Stimulated activated naive CD8-positive, alpha-beta T cell treated with anti-CD3 and anti-CD28 coated beads, Interleukin-15, Interleukin-2, amounts not matched to agents 100 U/mL and 50 U/mL, for 24 hours (primary cell): ENCODE results near the gene ZNF84.

Experiments
- ATAC-seq: fragments of 150-1000 bp; cut with Tn5 transposase; one replicate; pipeline ENCODE4 v1.10.0; 2021
- DNase-seq: peaks from one replicate; pipeline ENCODE4 v3.0.0; 2021

Gene ZNF84

GRCh38 chr12:133037207-133038005, at the start of gene ZNF84:
Gene ZNF84 (plus strand): TSS chr12:133037509. CDS start chr12:133041468, 3,959 bp downstream.
- ATAC-seq: peak; percentile 98
- peak; percentile 96 for DNase-seq

DNA sequence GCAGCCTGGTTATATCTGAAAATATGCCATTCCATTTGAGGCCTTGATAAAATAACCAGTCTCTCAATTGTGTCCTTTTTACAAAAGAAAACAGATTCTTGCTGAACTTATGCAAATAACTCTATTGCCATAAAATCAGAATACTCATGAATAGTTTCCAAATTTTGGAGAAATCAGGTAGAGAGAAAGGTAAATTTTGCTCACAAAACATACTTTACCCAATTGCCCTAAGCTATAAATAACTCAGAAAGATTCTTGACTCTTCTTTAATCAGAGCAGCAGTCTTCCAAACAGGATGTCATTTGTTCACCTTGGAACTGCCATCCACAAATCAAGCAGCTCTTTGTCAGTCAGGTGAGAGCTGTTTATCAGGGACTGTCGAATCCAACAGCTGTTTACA, 38.6 kb upstream of the ZNF84 start:
- no peak for DNase-seq
- no peak for ATAC-seq

DNA sequence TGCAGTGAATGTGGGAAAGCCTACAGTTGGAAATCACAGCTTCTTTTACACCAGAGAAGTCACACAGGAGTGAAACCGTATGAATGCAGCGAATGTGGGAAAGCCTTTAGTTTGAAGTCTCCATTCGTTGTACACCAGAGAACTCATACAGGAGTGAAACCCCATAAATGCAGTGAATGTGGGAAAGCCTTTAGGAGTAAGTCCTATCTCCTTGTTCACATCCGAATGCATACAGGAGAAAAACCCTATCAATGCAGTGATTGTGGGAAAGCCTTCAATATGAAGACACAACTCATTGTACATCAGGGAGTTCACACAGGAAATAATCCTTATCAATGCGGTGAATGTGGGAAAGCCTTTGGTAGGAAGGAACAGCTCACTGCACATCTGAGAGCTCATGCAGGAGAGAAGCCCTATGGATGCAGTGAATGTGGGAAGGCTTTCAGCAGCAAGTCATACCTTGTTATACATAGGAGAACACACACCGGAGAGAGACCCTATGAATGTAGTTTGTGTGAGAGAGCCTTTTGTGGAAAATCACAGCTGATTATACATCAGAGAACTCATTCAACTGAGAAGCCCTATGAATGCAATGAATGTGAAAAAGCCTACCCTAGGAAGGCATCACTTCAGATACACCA, 26.5 kb upstream of the ZNF84 start:
- DNase-seq: no peak
- no peak for ATAC-seq

GRCh38 chr12:133023566-133023965, 13.7 kb upstream of the ZNF84 start:
- DNase-seq (no peak), ATAC-seq (no peak)

DNA sequence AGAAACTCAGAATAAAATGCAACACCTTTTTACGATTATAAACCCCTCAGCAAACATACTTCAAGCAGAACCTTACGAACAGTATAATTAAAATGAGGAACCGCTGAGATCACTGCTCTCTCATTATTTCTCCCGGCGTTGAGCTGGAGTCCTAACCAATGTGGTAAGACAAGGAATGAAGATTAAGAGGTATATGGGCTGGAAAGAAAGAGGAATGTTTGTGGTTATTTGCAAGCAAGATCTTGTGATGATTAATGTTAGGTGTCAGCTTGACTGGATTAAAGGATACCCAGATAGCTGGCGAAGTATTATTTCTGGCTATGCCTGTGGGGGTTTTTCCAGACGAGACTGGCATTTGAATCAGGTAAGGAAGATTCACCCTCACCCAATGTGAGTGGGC, 10.3 kb upstream of the ZNF84 start:
- ATAC-seq (no peak), DNase-seq (no peak)

- DNase-seq (no peak), ATAC-seq (no peak)
These were observed 905 bp downstream of the ZNF84 start for GRCh38 chr12:133038118-133038709.

- ATAC-seq: no peak
These were observed 9.4 kb downstream of the ZNF84 start for GRCh38 chr12:133046698-133047097.

GRCh38 chr12:133057446-133057845, 20.1 kb downstream of the ZNF84 start:
- ATAC-seq: no peak
- no peak for DNase-seq

More at GRCh38 chr12:133046698-133047097, 9.4 kb downstream of the ZNF84 start:
- DNase-seq: no peak

GRCh38 chr12:133058203-133059113, 21.1 kb downstream of the ZNF84 start:
- ATAC-seq (no peak), DNase-seq (no peak)

DNA sequence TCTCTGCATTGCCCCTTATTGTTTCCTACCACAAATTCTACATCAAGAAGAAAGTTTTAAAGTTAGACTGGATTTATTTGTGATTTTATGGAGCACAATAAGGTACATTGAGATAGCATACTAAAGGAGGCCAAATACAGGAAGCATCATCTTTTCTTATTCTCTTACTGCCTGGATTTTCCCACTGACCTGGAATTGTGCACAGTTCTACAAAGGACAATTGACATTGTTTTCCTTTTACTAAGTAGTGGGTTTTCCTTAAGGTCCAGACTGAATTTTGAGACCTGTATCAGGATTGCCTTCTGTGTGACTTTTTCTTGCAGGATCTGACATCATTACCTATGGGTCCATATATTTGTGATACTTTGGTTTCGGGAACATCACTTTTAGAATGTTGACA, 24.6 kb downstream of the ZNF84 start:
- DNase-seq (no peak), ATAC-seq (no peak)

DNA sequence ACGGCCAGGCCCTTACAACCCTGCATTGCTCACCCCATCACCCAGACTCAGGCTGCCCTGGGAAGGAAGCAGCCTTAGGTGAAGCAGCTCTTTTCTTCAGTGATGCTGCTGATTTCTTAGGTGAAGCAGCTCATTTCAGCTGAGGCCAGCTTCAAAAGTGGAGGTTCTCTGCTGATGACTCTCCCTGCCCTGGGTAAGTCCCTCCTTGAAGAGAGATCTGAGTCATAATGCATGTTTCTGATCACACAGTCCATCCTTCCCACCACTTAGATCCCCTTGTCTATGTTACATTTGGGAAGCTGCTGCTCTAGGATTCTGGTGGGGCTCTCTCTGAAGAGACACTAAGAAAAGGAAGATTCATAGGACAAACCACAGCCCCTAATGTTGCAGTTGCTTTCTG, 26.2 kb downstream of the ZNF84 start:
- DNase-seq (no peak), ATAC-seq (no peak)

DNA sequence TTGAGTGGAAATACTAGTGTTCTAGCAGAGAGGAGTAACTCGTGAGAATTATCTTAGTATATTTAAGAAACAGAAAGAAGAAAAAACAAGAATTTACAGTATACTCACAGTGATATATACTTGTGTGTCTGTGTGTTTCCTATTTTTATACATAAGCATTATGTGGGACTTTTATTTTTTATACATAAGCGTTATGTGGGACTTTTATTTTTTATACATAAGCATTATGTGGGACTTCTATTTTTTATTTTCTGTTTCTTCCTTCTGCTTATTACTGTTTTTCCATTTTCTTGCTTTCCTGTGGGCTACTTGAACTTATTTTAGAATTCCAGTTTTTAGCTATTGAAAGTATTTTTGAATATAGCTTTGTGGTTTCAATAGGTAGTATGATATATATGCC, 36.5 kb downstream of the ZNF84 start:
- DNase-seq (no peak), ATAC-seq (no peak)

- ATAC-seq: peak; percentile 87
- DNase-seq: peak; percentile 92
These were observed 42.7 kb downstream of the ZNF84 start for GRCh38 chr12:133080026-133080367.

- DNase-seq: peak; percentile 95
These were observed 43.3 kb downstream of the ZNF84 start, which contains the start of gene ZNF140 for GRCh38 chr12:133080368-133081158. Gene ZNF140 (plus strand): TSS chr12:133080923. CDS start chr12:133081321, 398 bp downstream.

DNA sequence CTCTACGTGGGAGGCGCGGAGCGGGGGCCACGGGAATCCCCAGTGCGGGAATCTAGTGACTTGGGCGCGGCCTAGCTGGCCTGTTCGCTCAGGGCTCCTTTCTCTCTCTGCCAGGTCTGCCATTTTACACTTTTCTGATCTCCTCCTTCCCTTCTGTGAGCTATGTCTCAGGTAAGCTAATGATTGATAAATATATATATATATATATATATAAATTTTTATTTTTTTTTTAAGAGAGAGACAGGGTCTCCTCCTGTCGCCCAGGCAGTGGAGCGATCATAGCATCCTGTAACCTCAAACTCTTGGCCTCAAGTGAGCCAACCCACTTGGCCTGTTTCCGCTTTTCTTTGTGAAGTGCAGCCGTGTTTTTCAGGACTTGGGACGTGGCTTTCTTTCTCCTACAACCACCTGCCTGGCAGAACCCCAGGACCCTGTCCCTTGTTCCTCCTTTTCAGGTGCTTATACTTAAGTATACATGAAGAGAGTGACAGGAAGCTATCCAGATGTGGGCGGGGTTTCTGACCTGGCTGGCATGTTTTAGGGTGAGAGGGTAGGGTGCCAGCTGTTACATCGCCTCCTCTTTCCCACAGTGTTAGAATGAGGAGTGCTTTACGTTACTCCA, 44.0 kb downstream of the ZNF84 start:
- DNase-seq: no peak
- ATAC-seq: no peak

More at GRCh38 chr12:133080368-133081158, 43.3 kb downstream of the ZNF84 start, which contains the start of gene ZNF140:
- peak; percentile 87 for ATAC-seq

- ATAC-seq (no peak), DNase-seq (no peak)
These were observed 46.0 kb downstream of the ZNF84 start for GRCh38 chr12:133083345-133083744.

DNA sequence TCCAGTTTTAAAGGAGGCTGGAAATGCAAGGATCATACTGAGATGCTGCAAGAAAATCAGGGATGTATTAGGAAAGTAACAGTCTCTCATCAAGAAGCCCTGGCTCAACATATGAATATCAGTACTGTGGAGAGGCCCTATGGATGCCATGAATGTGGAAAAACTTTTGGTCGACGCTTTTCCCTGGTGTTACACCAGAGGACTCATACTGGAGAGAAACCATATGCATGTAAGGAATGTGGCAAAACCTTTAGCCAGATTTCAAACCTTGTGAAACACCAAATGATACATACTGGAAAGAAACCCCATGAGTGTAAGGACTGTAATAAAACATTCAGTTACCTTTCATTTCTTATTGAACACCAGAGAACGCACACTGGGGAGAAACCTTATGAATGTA, 68.3 kb downstream of the ZNF84 start:
- no peak for ATAC-seq

GRCh38 chr12:133106253-133106652, 68.9 kb downstream of the ZNF84 start:
- DNase-seq: no peak

More for the DNA sequence above, 68.3 kb downstream of the ZNF84 start:
- DNase-seq: no peak

GRCh38 chr12:133107121-133107520, 69.8 kb downstream of the ZNF84 start:
- no peak for ATAC-seq
- DNase-seq: no peak

More at GRCh38 chr12:133106253-133106652, 68.9 kb downstream of the ZNF84 start:
- ATAC-seq: no peak

GRCh38 chr12:133108150-133108549, 70.8 kb downstream of the ZNF84 start:
- no peak for ATAC-seq
- no peak for DNase-seq
